GM21786 (cell line): ENCODE measurements around the gene ARHGEF7.
"Not testable (repeated sequence)": the region's sequence is repeated elsewhere in the genome, so short reads cannot be mapped to it uniquely, and the experiment has no call there.

Experiments used
- ATAC-seq: cut with Tn5 transposase; IDR thresholded peaks from one replicate; pipeline ENCODE4 v1.9.1; 2021; ENCODE audit not compliant: unreplicated experiment

Gene ARHGEF7

GRCh38 chr13:111189516-111189915 lies 74.4 kb downstream of the ARHGEF7 start:
- not testable (repeated sequence) for ATAC-seq

GRCh38 chr13:111193223-111193622 lies 78.1 kb downstream of the ARHGEF7 start:
- not testable (repeated sequence) for ATAC-seq

GRCh38 chr13:111194651-111195050 lies 79.5 kb downstream of the ARHGEF7 start:
- ATAC-seq, result not testable (repeated sequence)

- not testable (repeated sequence) for ATAC-seq
These were observed 83.7 kb downstream of the ARHGEF7 start for GRCh38 chr13:111198732-111199378.

- no peak for ATAC-seq
These were observed 86.3 kb downstream of the ARHGEF7 start for GRCh38 chr13:111201304-111201940.

GRCh38 chr13:111202156-111202621 lies 87.1 kb downstream of the ARHGEF7 start:
- ATAC-seq, result no peak

GRCh38 chr13:111202745-111203144 lies 87.6 kb downstream of the ARHGEF7 start:
- ATAC-seq, result peak; percentile 76

GRCh38 chr13:111203736-111204389 lies 88.8 kb downstream of the ARHGEF7 start:
- no peak for ATAC-seq

GRCh38 chr13:111204438-111205177 lies 89.5 kb downstream of the ARHGEF7 start:
- no peak for ATAC-seq

GRCh38 chr13:111206148-111206547 lies 91.0 kb downstream of the ARHGEF7 start:
- no peak for ATAC-seq

GRCh38 chr13:111209613-111210012 lies 94.5 kb downstream of the ARHGEF7 start:
- no peak for ATAC-seq

GRCh38 chr13:111210091-111210490 lies 95.0 kb downstream of the ARHGEF7 start:
- ATAC-seq, result no peak

GRCh38 chr13:111210544-111211469 lies 95.7 kb downstream of the ARHGEF7 start:
- no peak for ATAC-seq

GRCh38 chr13:111211789-111212516 lies 96.8 kb downstream of the ARHGEF7 start:
- no peak for ATAC-seq

GRCh38 chr13:111212517-111212873 lies 97.4 kb downstream of the ARHGEF7 start:
- ATAC-seq, result no peak

- ATAC-seq, result no peak
These were observed 99.0 kb downstream of the ARHGEF7 start for GRCh38 chr13:111213964-111214726.

- no peak for ATAC-seq
These were observed 100.3 kb downstream of the ARHGEF7 start for GRCh38 chr13:111215081-111216047.
